Ecto neural progenitor cell (in vitro differentiated cells): ENCODE measurements around the gene CHSY1.

Experiments used
- DNase-seq: peaks from one replicate; pipeline ENCODE4 v3.0.0-alpha.2; 2018; ENCODE audit warnings: low spot score

Gene CHSY1

GRCh38 chr15:101210058-101210457, 41.8 kb downstream of the CHSY1 start:
- no peak for DNase-seq

- no peak for DNase-seq
Measured at GRCh38 chr15:101209285-101209845, 42.5 kb downstream of the CHSY1 start.

GRCh38 chr15:101207867-101208288, 44.0 kb downstream of the CHSY1 start:
- no peak for DNase-seq

DNA sequence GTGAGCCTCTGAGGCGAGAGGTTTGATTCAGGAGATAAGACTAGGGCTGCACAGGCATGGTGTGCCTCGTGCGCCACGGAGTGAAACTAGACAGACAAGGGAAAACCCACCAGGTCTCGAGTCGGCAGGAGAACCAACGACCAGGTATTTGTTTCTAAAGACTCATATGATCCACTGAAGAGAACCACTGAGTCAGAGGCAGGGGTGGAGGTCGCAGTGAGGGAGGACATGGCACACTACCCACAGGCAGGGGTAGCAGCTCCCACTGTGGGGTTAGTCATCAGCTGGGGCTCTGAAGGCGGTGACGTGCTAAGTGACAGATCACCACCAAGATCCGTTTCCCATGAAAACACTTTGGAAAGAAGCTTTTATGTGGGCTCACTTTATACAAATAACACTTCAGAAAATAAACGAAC, 45.7 kb downstream of the CHSY1 start:
- DNase-seq = no peak

DNA sequence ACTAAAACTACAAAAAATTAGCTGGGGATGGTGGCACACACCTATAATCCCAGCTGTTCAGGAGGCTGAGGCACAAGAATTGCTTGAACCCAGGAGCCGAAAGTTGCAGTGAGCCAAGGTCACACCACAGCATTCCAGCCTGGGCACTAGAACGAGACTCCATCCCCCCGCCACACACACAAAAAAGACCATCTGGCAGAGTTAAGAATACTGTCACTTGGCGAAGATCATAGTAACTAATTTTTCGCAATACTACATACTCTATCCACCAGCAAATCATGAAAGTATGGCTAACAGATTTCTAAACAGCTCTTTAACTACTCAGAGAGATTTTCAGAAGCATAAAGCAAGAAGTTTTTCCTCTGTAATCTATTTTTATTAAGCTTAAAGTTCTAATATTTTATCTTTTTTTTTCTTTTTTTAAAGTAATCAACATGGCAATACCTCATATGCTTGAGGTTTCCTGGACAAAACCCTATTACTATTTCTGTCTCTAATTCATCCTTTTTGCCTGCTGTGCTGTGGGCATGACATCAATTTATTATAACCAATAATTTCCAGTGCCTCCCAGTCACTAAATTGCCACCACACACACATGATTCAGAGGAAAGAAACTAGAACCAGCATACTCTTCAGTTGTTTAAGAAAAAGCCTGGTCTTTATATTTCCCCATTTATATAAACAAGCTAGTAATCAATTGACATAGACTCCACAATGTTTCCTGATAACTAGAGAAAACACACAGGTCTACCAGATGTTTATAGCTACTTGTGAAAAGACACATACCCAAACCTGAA, 46.9 kb downstream of the CHSY1 start:
- no peak for DNase-seq

GRCh38 chr15:101203607-101204189, 48.1 kb downstream of the CHSY1 start:
- no peak for DNase-seq

DNA sequence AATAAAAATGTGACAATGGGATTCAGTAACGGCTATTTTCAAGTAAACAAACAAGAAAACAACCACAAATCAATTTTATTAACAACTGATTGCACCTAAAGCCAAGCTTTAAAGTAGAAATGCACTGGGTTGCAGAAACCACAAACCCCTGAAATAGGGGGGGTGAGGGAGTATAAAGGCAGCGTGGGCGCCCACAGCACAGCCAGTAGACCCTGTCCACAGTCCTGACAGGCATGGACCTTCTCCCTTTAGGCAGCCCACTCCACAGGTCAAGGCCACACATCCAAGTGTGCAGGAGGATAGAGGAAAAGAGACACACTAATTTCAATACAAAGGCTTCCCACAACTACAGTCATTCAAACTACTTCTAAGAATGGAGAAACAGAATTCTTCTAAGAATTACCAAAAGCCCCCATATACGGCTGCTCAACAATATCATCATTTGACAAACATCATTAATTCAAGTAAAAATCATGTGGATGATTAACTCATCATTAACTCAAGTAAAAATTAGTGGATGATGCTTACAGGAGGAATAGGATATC, 48.7 kb downstream of the CHSY1 start:
- no peak for DNase-seq

DNA sequence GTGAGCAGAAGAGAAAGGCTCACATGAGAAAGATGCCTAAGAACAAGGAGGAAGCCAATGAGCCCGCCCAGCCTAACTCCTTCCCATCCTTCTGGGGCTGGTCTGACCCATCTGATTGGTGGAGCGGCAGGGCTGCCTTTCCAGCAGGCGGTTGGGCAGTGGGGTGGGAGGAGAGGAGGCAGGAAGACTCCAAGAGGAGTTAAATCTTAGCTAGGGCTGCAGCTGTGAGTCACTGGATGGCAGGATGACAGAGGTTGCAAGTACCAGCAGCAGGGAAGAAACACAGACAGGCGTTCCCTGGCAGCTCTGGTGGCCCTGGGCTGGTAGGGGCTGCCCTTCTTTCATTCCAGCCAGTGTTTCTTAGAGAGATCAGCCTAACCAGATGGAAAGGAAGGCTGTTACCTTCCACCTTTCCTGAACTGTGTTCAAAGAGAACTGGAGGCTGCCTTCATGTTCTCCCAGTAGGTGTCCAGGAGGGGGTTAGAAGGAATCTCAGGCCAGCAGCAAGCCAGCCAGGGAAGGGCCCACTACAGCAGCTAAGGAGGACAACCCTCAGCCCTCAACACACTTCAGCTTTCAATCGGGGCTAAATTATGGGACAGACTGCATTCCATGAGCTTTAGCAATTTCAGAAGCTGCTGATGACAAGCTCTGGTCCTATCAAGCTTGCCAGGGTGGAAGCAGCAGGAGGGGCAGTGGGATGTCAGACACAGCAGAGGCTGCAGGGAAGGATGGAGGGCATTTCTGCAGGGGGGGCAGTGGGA, 50.3 kb downstream of the CHSY1 start:
- DNase-seq = peak; percentile 89

- no peak for DNase-seq
Measured at GRCh38 chr15:101200181-101200580, 51.7 kb downstream of the CHSY1 start.

- no peak for DNase-seq
Measured at GRCh38 chr15:101198800-101199199, 53.0 kb downstream of the CHSY1 start.

DNA sequence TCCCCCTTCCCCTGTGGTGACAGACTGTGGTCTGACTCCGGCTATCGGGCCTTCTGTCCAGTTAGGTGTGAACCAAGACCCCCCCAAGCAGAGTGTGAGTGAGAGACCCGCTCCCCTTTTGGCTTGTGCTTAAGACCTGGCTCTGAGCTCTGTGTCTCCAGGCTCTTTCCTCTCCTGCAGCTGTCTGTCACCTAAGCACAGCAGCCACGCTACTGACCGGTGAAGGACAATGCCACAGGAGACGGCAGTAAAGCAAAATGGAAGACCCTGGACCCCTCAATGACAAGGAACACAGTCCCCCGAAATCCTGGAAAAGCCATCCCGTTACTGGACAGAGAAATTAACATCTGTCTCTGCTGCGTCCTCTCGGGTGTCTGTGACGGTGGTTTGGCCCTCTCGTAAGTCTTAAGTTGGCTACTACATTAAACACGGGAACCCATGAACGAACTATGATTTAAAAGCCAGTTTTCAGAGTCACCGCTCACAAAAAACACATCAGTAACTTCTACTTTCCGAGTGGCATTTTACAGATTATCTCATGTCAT, 53.7 kb downstream of the CHSY1 start:
- DNase-seq = no peak

DNA sequence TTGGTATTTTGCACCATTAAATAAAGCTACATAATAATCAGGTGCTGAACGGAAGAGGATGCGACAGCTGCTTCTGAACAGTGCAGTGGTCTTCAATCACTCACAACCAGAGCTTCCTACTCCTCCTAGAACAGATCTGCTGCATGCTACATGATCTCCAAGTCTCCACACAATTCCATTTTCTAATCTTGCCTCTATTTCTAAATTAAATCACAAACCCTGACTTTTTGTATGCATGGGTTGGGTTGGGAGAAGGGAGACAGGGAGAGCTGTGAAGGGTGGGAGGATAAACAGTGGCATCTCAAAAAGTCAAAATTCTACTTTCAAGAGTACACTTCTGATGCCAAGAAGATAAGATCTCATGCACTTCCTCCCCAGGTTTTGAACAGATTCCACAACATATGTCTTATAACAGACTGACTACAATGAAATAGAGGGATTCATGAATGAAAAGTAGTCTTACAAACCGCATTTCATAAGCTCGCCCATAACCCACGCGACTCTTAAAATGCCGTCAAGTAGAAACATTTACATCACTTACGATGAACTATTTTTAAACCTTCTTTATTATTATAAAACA, 57.2 kb downstream of the CHSY1 start:
- no peak for DNase-seq

- no peak for DNase-seq
Measured at GRCh38 chr15:101193806-101194545, 57.9 kb downstream of the CHSY1 start.

- no peak for DNase-seq
Measured at GRCh38 chr15:101193120-101193644, 58.7 kb downstream of the CHSY1 start.

- no peak for DNase-seq
Measured at GRCh38 chr15:101192081-101192480, 59.8 kb downstream of the CHSY1 start.

- no peak for DNase-seq
Measured at GRCh38 chr15:101191242-101191641, 60.6 kb downstream of the CHSY1 start.

- DNase-seq = no peak
Measured at GRCh38 chr15:101190092-101190595, 61.7 kb downstream of the CHSY1 start.

- DNase-seq = no peak
Measured at GRCh38 chr15:101189409-101190091, 62.3 kb downstream of the CHSY1 start.

DNA sequence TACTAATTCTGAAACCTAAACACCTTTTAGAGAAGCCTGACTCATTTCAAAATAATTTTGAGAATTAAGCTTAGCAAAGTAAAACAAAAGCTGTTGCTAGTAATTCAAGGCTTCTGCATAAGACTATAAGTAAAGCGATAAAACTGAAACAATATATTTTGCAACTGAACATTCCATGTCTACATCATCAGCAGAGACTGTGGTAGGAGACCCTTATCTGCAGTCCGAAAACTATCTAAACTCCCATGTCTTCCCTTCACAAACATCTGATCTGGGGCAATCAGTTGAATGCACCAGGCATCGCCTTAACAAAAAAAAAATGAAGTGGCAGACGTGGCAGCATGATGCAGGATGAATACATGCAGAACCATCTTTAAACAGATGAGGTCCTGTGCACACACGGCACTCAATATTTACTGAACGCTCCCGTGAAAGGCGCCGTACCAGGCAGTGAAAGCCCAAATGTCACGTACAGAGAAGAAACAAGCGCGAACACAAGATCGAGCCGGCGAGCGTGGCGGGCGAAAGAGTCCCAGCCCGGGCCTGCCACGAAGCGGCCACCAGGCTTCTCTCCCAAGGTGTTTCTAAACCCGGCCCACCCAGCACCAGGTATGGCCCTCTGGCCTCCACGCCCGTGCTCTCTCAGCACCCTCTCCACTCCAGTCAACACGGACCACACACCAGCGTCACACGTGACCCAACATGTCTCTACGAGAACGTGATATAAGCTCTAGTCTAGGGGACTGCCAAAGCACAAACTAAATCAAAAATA, 63.0 kb downstream of the CHSY1 start:
- no peak for DNase-seq
